MV-4-11 (cell line): ENCODE results near the gene FUCA2.
A peak's percentile ranks its signal among the peaks of the same experiment; 100 is the strongest.

Experiments used
- DNase-seq: peaks from one replicate; lab custom pipeline; 2025; lab: John Stamatoyannopoulos, UW

FUCA2 gene

GRCh38 chr6:143510991-143511891, at the start of gene FUCA2:
TSS of gene FUCA2 (minus strand) at chr6:143511720. CDS start at chr6:143511634, 86 bp downstream.
- DNase-seq, result peak; percentile 76

GRCh38 chr6:143561105-143561704, 49.7 kb upstream of the FUCA2 start:
- no peak for DNase-seq

GRCh38 chr6:143559051-143559660, 47.6 kb upstream of the FUCA2 start:
- DNase-seq, result no peak

- DNase-seq, result no peak
Measured at GRCh38 chr6:143556529-143556928, 45.0 kb upstream of the FUCA2 start.

GRCh38 chr6:143555582-143555981, 44.1 kb upstream of the FUCA2 start:
- no peak for DNase-seq

- no peak for DNase-seq
Measured at GRCh38 chr6:143555071-143555492, 43.6 kb upstream of the FUCA2 start.

- peak; percentile 55 for DNase-seq
Measured at GRCh38 chr6:143553337-143553736, 41.8 kb upstream of the FUCA2 start.

- DNase-seq, result no peak
Measured at GRCh38 chr6:143549949-143550268, 38.4 kb upstream of the FUCA2 start.

GRCh38 chr6:143549221-143549948, 37.9 kb upstream of the FUCA2 start:
- DNase-seq, result peak; percentile 28

GRCh38 chr6:143546599-143546998, 35.1 kb upstream of the FUCA2 start:
- DNase-seq, result no peak

- DNase-seq, result no peak
Measured at GRCh38 chr6:143545976-143546547, 34.5 kb upstream of the FUCA2 start.

- no peak for DNase-seq
Measured at GRCh38 chr6:143545165-143545564, 33.6 kb upstream of the FUCA2 start.

GRCh38 chr6:143544011-143544696, 32.6 kb upstream of the FUCA2 start:
- no peak for DNase-seq

GRCh38 chr6:143543435-143543834, 31.9 kb upstream of the FUCA2 start:
- peak; percentile 75 for DNase-seq

- no peak for DNase-seq
Measured at GRCh38 chr6:143542888-143543287, 31.4 kb upstream of the FUCA2 start.

- no peak for DNase-seq
Measured at GRCh38 chr6:143540192-143540591, 28.7 kb upstream of the FUCA2 start.

GRCh38 chr6:143539734-143540133, 28.2 kb upstream of the FUCA2 start:
- DNase-seq, result no peak

GRCh38 chr6:143539106-143539505, 27.6 kb upstream of the FUCA2 start:
- DNase-seq, result no peak

- no peak for DNase-seq
Measured at GRCh38 chr6:143538374-143538773, 26.9 kb upstream of the FUCA2 start.

GRCh38 chr6:143536866-143537691, 25.6 kb upstream of the FUCA2 start:
- DNase-seq, result peak; percentile 82

- peak; percentile 22 for DNase-seq
Measured at GRCh38 chr6:143536461-143536865, 24.9 kb upstream of the FUCA2 start.
